Motor neuron (in vitro differentiated cells): Measurements from ENCODE around the gene SLC22A3. TPM values are rescaled to one million over a fixed set of nuclear protein-coding genes. Genes with fewer than 3 reads are reported as not detected.
"Not testable (repeated sequence)": the region's sequence is repeated elsewhere in the genome, so short reads cannot be mapped to it uniquely, and the experiment has no call there.

ENCODE experiments used
- ATAC-seq, 8 experiments: fragments of 200-7000 bp; cut with Tn5 transposase; replicated peaks in 6 of 8; 2 replicates each; pipeline ENCODE4 v1.8.0; 2021; ENCODE audit warnings: mild to moderate bottlenecking in 8 of 8, moderate library complexity in 8 of 8
- H3K27ac ChIP-seq, 2 donors: fragments of 250-450 bp; sonication (Bioruptor Pico); 2 replicates each; pipeline ENCODE4 v1.9.0; 2021; ENCODE audit warnings: antibody characterized with exemption in 2 of 2, mild to moderate bottlenecking in 2 of 2, moderate library complexity in 1 of 2
- H3K4me1 ChIP-seq, 2 donors: fragments of 250-450 bp; sonication (Bioruptor Pico); replicated peaks in 1 of 2; 2 replicates each; pipeline ENCODE4 v1.6.1; 2021; ENCODE audit warnings: antibody characterized with exemption in 2 of 2, mild to moderate bottlenecking in 2 of 2, moderate library complexity in 1 of 2
- H3K4me3 ChIP-seq, 5 donors: fragments of 250-450 bp; sonication (Bioruptor Pico); 2 replicates each; pipeline ENCODE4 v1.9.0; 2021; ENCODE audit warnings: antibody characterized with exemption in 5 of 5, mild to moderate bottlenecking in 5 of 5, moderate library complexity in 4 of 5
- whole genome bisulfite sequencing, 10 experiments: fragments of 450-650 bp; shearing (Covaris generic); methylation state at CpG; one replicate each; pipeline ENCODE4 v1.0.0; 2022; 5-methylcytosine and 5-hydroxymethylcytosine counted together
- in situ Hi-C, 9 experiments: fragments of 400-800 bp; cut with MboI; loops; one replicate each; pipeline ENCODE4 v1.15.0; 2021; ENCODE audit warnings: low sequenced_read_pairs in 9 of 9, low pct_unique_long_range_greater_than_20kb in 2 of 9; ENCODE audit not compliant: unreplicated experiment in 9 of 9
- total RNA-seq, 8 experiments: library from RNA; unstranded; fragments of 300-600 nt; gene quantifications; 2 replicates each; pipeline versions ENCODE4 v1.2.3 to v1.2.4, GENCODE V29; 2022

SLC22A3 gene
- total RNA-seq, 8 experiments from 2014 or later = 0.11 to 42.3 (median 1.4) TPM

GRCh38 chr6:160365117-160365516 is 16.9 kb downstream of the SLC22A3 start:
- in situ Hi-C loops = no loop called here
- ATAC-seq = no peak
- no peaks in the 10 kb centered on the region for H3K4me1 ChIP-seq
- no peak overlapping the region for H3K27ac ChIP-seq
- H3K4me3 ChIP-seq = no peak overlapping the region

DNA sequence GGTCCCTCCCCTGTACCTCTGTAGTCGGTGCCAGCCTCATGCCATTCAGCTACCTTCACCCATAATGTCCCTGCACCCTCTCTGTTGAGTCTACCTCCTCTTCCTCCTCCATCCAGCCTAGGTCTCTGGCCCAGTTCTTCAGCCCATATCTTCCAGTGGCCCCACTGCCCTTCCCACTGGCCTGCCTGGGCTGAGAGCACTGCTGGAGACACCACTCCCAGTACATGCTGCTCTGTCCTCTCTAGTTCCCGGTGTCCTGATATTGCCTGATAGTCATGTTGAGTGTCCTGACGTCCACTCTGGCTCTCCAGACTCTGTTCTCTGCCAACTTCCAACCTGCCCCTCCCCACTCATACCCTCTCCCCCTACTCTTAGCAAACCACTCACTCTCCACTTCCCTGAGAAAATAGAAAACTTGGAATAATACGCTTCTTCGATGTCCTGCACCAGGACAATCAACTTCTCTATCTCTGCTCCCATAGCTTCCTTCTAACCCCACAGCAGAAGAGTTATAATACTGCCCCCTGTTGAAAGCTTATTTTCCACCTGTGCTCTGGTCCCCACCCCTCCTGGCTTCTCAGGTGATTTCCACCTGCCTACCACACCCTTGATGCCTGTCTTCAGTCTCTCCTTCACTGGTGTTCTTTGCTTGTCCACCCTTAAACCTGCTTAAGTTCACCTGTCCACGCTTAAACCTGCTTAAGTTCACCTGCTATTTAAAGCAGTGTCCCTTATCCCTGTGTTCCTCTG is 19.8 kb downstream of the SLC22A3 start:
- Histone ChIP-seq H3K4me1 (no peaks in the 10 kb centered on the region), H3K27ac (no peak overlapping the region), H3K4me3 (no peak overlapping the region)
- 43 to 97% (median 80%) methylated on average over 1 to 5 of the region's 6 CpGs for WGBS, 10 experiments
- no peak for ATAC-seq
- in situ Hi-C loops = no loop called here

- Histone ChIP-seq H3K4me3 (no peak overlapping the region), H3K27ac (no peak overlapping the region), H3K4me1 (no peaks in the 10 kb centered on the region)
- peak in 3 of 8 experiments; percentile 62 to 82 (median 63) for ATAC-seq
- in situ Hi-C loops = no loop called here
- WGBS, 10 experiments = 47 to 97% (median 89%) methylated on average over 2 to 4 of the region's 4 CpGs; no CpG with 5 or more reads in 4 of the 10 experiments
These were observed 20.5 kb downstream of the SLC22A3 start for GRCh38 chr6:160368670-160369069.

- WGBS, 10 experiments = 14 to 53% (median 50%) methylated on average over 3 to 4 of the region's 4 CpGs; no CpG with 5 or more reads in 6 of the 10 experiments
- not testable (repeated sequence) for ATAC-seq
These were observed 25.4 kb downstream of the SLC22A3 start for GRCh38 chr6:160373601-160374000.

DNA sequence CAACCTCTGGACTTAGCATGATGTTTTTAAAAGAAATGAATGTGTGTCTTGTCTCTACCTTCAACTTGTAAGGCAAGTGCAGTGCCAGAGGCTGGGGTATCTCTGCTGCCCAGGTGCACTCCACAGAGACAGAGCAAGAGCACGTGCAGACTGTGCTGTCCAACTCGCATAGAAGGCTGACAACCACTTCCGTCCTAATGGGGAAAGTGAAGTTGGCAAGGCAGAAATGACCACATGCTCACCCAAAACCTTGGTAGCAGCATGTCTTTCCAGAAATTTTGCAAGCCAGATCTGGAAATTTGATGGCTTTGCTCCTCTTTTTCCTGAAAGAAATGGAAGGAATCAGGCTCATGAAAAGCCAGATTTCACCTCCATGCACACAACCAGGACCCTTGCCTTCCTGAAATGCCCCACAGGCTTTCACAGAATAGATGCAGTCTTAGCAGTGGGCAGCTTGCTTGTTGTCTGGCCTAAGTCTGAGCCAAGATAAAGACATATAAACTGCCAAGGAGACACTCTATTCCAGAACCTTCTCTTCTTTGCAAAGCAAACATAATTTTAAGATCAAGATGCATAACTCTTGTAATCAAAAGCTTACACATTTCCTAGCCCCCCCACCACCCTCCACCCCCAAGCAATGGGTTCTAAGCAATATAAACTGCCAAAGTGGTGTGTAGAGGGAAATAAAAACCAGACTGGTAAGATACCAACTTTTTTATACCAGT is 26.8 kb downstream of the SLC22A3 start:
- Histone ChIP-seq H3K4me1 (no peaks in the 10 kb centered on the region), H3K27ac (no peak overlapping the region), H3K4me3 (no peak overlapping the region)
- 31 to 100% (median 80%) methylated on average over 1 to 3 of the region's 3 CpGs; no CpG with 5 or more reads in 3 of the 10 experiments for WGBS, 10 experiments
- ATAC-seq = no peak
- in situ Hi-C loops = no loop called here

More at GRCh38 chr6:160373601-160374000, 25.4 kb downstream of the SLC22A3 start:
- H3K4me1 ChIP-seq, H3K27ac ChIP-seq, H3K4me3 ChIP-seq, in situ Hi-C loops: not testable (repeated sequence)

- Histone ChIP-seq H3K27ac (no peak overlapping the region), H3K4me3 (no peak overlapping the region), H3K4me1 (no peaks in the 10 kb centered on the region)
- in situ Hi-C loops = no loop called here
- WGBS, 10 experiments = 50 to 100% (median 84%) methylated on average over 1 to 2 of the region's 2 CpGs; no CpG with 5 or more reads in 2 of the 10 experiments
- ATAC-seq = no peak
These were observed 27.4 kb downstream of the SLC22A3 start for GRCh38 chr6:160375561-160375949.

DNA sequence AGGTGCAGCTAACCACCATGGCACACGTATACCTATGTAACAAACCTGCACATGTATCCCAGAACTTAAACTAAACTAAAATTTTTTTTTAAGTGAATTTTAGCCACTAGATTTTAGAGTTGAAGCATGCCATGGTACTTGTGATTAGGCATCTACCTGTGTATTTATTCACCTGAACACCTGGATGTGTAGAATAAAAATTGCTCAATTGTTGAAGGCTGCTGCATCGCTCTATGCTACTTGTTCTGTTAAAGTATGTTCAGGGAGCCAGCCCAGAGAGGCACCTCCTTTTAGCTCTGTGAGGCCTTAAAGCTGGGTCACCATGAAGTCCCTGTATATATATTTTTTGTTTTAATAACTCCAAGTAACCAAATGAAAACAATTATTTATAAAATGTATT is 28.3 kb downstream of the SLC22A3 start:
- ATAC-seq = no peak
- 80 to 100% (median 90%) methylated on average over 1 to 2 of the region's 2 CpGs; no CpG with 5 or more reads in 4 of the 10 experiments for WGBS, 10 experiments
- H3K4me1 ChIP-seq = no peaks in the 10 kb centered on the region
- no peak overlapping the region for H3K27ac ChIP-seq
- no peak overlapping the region for H3K4me3 ChIP-seq
- in situ Hi-C loops = no loop called here

DNA sequence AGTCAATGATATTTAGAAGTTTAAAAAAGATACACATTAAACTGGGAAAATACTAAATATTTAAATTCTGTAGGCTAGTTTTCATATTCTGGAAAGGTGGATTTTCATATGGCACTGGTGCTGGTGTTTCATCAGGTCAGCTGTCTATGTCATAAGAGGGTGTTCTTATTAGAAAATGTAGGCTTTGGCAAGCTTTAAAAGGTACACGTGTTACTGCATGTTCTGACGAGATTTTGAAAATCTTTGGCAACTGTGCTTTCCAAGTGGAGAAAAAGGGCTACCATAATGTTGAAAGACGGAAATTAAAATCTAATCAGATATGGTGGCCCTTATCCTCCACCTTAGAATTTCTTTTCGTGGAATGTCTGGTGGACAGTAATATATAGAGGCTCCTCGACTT is 30.0 kb downstream of the SLC22A3 start:
- no peak for ATAC-seq
- H3K4me1 ChIP-seq = no peaks in the 10 kb centered on the region
- H3K27ac ChIP-seq = no peak overlapping the region
- WGBS, 10 experiments = 0 to 92% (median 66%) methylated on average over 1 to 5 of the region's 5 CpGs
- in situ Hi-C loops = no loop called here
- no peak overlapping the region for H3K4me3 ChIP-seq

DNA sequence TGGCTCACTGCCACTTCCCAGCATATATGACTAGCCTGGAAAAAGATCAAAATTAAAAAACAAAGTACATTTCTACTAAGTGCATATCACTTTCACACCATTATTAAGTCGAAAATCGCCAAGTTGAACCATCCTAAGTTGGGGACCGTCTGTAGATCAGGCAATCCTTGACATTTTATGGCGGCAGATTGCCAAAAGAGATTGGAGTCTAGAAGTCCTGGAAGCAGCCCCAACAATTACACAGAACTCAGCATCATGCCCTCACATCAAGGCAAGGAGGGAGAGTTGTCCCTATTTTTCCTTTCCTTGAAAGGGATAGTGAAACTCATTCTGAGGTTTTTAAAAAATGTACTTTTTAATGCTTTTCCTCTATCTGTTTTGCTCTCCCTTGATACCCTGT is 30.7 kb downstream of the SLC22A3 start:
- Histone ChIP-seq H3K27ac (no peak overlapping the region), H3K4me1 (no peaks in the 10 kb centered on the region), H3K4me3 (no peak overlapping the region)
- 33 to 94% (median 77%) methylated on average over 3 to 4 of the region's 4 CpGs; no CpG with 5 or more reads in 1 of the 10 experiments for WGBS, 10 experiments
- in situ Hi-C loops = no loop called here
- ATAC-seq = no peak

GRCh38 chr6:160379466-160379865 is 31.3 kb downstream of the SLC22A3 start:
- in situ Hi-C loops = no loop called here
- ATAC-seq = peak in 2 of 8 experiments; percentile 37 to 38
- Histone ChIP-seq H3K4me1 (no peaks in the 10 kb centered on the region), H3K27ac (no peak overlapping the region), H3K4me3 (no peak overlapping the region)

DNA sequence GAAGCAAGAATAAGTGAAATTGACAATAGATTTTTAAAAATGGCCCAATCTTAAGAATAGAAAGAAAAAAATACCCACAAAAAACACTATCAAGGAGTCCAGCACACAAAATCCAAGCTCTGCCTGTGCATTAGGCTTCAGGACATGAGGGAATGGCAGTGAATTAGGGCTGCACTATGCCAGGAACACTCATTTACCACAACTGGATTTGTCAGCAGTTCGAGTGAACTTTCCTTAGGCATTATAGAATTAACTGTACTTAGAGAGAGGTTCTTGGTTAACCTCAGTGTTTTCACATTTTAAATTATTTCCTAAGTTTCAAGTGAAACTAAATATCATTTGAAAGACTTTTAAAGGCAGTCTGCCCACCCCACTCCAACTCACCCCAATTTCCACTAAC is 34.8 kb downstream of the SLC22A3 start:
- Histone ChIP-seq H3K4me1 (no peaks in the 10 kb centered on the region), H3K4me3 (no peak overlapping the region), H3K27ac (no peak overlapping the region)
- 60 to 86% (median 80%) methylated on average over 1 of the region's 1 CpG; no CpG with 5 or more reads in 5 of the 10 experiments for WGBS, 10 experiments
- ATAC-seq = no peak
- in situ Hi-C loops = no loop called here

GRCh38 chr6:160386869-160387530 is 38.8 kb downstream of the SLC22A3 start:
- WGBS, 10 experiments = 17 to 84% (median 76%) methylated on average over 1 to 4 of the region's 5 CpGs; no CpG with 5 or more reads in 4 of the 10 experiments

More at GRCh38 chr6:160386869-160387530, 38.8 kb downstream of the SLC22A3 start:
- ATAC-seq = peak in 1 of 8 experiments; percentile 43
- Histone ChIP-seq H3K27ac (no peak overlapping the region), H3K4me3 (no peak overlapping the region), H3K4me1 (no peaks in the 10 kb centered on the region)
- in situ Hi-C loops = no loop called here
